OCI-LY7 (cell line): Measurements from ENCODE around the gene ULK1. TPM values are rescaled to one million over a fixed set of nuclear protein-coding genes. Genes with fewer than 3 reads are reported as not detected.

Experiments used
- BruUV-seq: library from RNA; stranded (reverse); fragments of 400-500 nt; replicated peaks from 2 replicates; lab custom pipeline; 2021; lab: Mats Ljungman, UMichigan
- CTCF ChIA-PET: fragments of 300-600 bp; sonication (Branson Sonifier 250); formaldehyde crosslinking; loops from one replicate; lab custom pipeline; 2022; ENCODE audit warnings: antibody characterized with exemption; ENCODE audit not compliant: unreplicated experiment; lab: Charles Lee
- POLR2A ChIA-PET: fragments of 300-600 bp; sonication (Branson Sonifier 250); formaldehyde crosslinking; loops from one replicate; lab custom pipeline; 2022; ENCODE audit warnings: antibody characterized with exemption; lab: Charles Lee
- DNase-seq: peaks from one replicate; pipeline ENCODE4 v3.0.0-alpha.2; 2015; ENCODE audit warnings: low spot score
- H2AFZ ChIP-seq: fragments of 200-600 bp; sonication (generic), shearing (Covaris generic); 2 replicates; pipeline ENCODE4 v1.6.1; 2014; ENCODE audit warnings: mild to moderate bottlenecking, antibody characterized with exemption, low read length, moderate library complexity
- H3K27ac ChIP-seq: fragments of 200-600 bp; sonication (generic); 2 replicates; pipeline ENCODE4 v1.5.1; 2014; ENCODE audit warnings: mixed run types, low read depth, mild to moderate bottlenecking, moderate library complexity, low read length, inconsistent platforms; ENCODE audit not compliant: poor library complexity, severe bottlenecking
- H3K36me3 ChIP-seq: fragments of 200-600 bp; sonication (generic); 2 replicates; pipeline ENCODE4 v1.6.1; 2014; ENCODE audit warnings: mild to moderate bottlenecking, antibody characterized with exemption, low read length, moderate library complexity, mixed read lengths; ENCODE audit not compliant: insufficient read depth
- H3K4me1 ChIP-seq: fragments of 200-600 bp; sonication (generic); 2 replicates; pipeline ENCODE4 v1.5.1; 2014; ENCODE audit warnings: mild to moderate bottlenecking, low read length; ENCODE audit not compliant: insufficient read depth, poor library complexity, severe bottlenecking
- H3K4me2 ChIP-seq: fragments of 200-600 bp; sonication (generic); 2 replicates; pipeline ENCODE4 v1.6.1; 2014; ENCODE audit warnings: mild to moderate bottlenecking, low read length
- H3K4me3 ChIP-seq: fragments of 200-600 bp; sonication (generic); 2 replicates; pipeline ENCODE4 v1.5.1; 2014; ENCODE audit warnings: mild to moderate bottlenecking, low read depth, low read length; ENCODE audit not compliant: poor library complexity, severe bottlenecking
- H3K79me2 ChIP-seq: fragments of 200-600 bp; sonication (generic); 2 replicates; pipeline ENCODE4 v1.6.1; 2016; ENCODE audit warnings: low read depth, mild to moderate bottlenecking, low read length, moderate library complexity, mixed read lengths; ENCODE audit not compliant: insufficient read depth
- H3K9me2 ChIP-seq: fragments of 200-600 bp; sonication (generic); 2 replicates; pipeline ENCODE4 v1.6.1; 2016; ENCODE audit warnings: mild to moderate bottlenecking, low read length, mixed read lengths; ENCODE audit not compliant: insufficient read depth
- H3K9me3 ChIP-seq: fragments of 200-600 bp; sonication (generic); 2 replicates; pipeline ENCODE4 v1.6.1; 2014; ENCODE audit warnings: mild to moderate bottlenecking, mixed run types, low read length, mixed read lengths
- H4K20me1 ChIP-seq: fragments of 200-600 bp; sonication (generic); 2 replicates; pipeline ENCODE4 v1.6.1; 2014; ENCODE audit warnings: mild to moderate bottlenecking, antibody characterized with exemption, low read length, moderate library complexity, mixed read lengths; ENCODE audit not compliant: insufficient read depth
- CTCF ChIP-seq: fragments of 200-600 bp; sonication (generic); conservative IDR thresholded peaks from 2 replicates; pipeline ENCODE4 v1.5.1; 2014; ENCODE audit warnings: mild to moderate bottlenecking, antibody characterized with exemption, low read length, moderate library complexity, mixed read lengths
- EZH2phosphoT487 ChIP-seq: fragments of 200-600 bp; sonication (generic); IDR thresholded peaks from 2 replicates; pipeline ENCODE4 v1.6.1; 2018; ENCODE audit warnings: low read depth, borderline replicate concordance, mild to moderate bottlenecking, mixed run types, antibody characterized with exemption, low read length, moderate library complexity, mixed read lengths
- intact Hi-C: fragments of 100-400 bp; cut with micrococcal nuclease; formaldehyde crosslinking; loops from one replicate; pipeline ENCODE4 v1.10.0; 2022; ENCODE audit not compliant: unreplicated experiment
- total RNA-seq, 2 experiments: library from RNA; depleted of rRNA in 1 of 2; stranded (reverse); fragments of >200 nt in 1 of 2; shearing (Covaris generic) in 1 of 2; gene quantifications; 2 replicates each; pipeline ENCODE4 v1.2.3, GENCODE V29; 2014 to 2022

ULK1 gene
- total RNA-seq, 2 experiments from 2014 or later: 4.3 to 15.5 TPM

GRCh38 chr12:131903270-131904255 is 9.1 kb downstream of the ULK1 start:
- Histone ChIP-seq H4K20me1 (no peaks in the 10 kb centered on the region), H2AFZ (no peak overlapping the region), H3K4me3 (no peak overlapping the region), H3K9me2 (no peaks in the 10 kb centered on the region), H3K36me3 (no peaks in the 10 kb centered on the region), H3K4me1 (no peaks in the 10 kb centered on the region), H3K27ac (no peak overlapping the region), H3K4me2 (no peak overlapping the region), H3K9me3 (no peaks in the 10 kb centered on the region), H3K79me2 (no peaks in the 10 kb centered on the region)
- BruUV-seq: no TSS peak
- ChIA-PET POLR2A (interaction anchor here (0.5 kb wide), 1 partner anchor 94 kb away, joined by 6 read pairs; no protein-coding TSS in a partner anchor), CTCF (no interaction called here)
- DNase-seq: no peak
- TF ChIP-seq EZH2phosphoT487: no peak
- TF ChIP-seq CTCF: no peak
- intact Hi-C loops: no loop called here

DNA sequence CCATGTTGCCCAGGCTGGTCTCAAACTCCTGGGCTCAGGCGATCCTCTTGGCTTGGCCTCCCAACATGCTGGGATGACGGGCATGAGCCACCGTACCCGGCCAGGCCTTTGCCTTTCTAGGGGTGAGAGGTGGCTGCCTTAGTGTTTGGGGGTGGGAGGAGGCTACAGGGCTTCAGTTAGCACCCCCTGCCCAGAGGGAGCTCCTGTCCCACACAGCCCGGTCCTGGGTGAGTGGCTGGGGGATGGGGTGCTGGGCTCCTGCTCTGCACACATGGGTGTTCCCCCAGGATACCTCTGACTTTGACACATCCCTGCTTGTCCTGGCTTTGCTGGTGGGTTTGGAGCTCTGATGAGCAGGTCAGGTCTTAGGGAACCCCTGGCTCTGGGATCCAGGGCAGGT is 9.9 kb downstream of the ULK1 start:
- Histone ChIP-seq H3K4me3 (no peak overlapping the region), H3K4me2 (no peak overlapping the region), H3K9me2 (no peaks in the 10 kb centered on the region), H2AFZ (no peak overlapping the region), H3K79me2 (no peaks in the 10 kb centered on the region), H3K4me1 (no peaks in the 10 kb centered on the region), H3K27ac (no peak overlapping the region), H4K20me1 (no peaks in the 10 kb centered on the region), H3K9me3 (no peaks in the 10 kb centered on the region), H3K36me3 (no peaks in the 10 kb centered on the region)
- no peak for DNase-seq
- intact Hi-C loops: no loop called here
- ChIA-PET POLR2A (no interaction called here), CTCF (no interaction called here)
- no peak for TF ChIP-seq EZH2phosphoT487
- TF ChIP-seq CTCF: no peak
- BruUV-seq: no TSS peak
